ENCODE measurements around the gene METTL15. TPM values are rescaled to one million over a fixed set of nuclear protein-coding genes. Genes with fewer than 3 reads are reported as not detected.

Gene METTL15
- total and polyA plus RNA-seq, 2 experiments from 2014 or later = 9.0 to 19.8 TPM

GRCh38 chr11:28168718-28169117 lies 60.5 kb downstream of the METTL15 start:
- 0 out of 2 replicates have a peak, but pooled peaks cover under 1% of the 10 kb centered on the region for H3K36me3 ChIP-seq (ENCODE audit: insufficient read depth)
- Mint-ChIP-seq H3K4me3 (no peak overlapping the region), H3K27ac (no peak overlapping the region), H3K4me1 (peaks cover 9% of the 10 kb centered on the region; the same call in 2 of the 3 replicates), H3K27me3 (ENCODE audit: insufficient read depth, low read depth, poor library complexity) (peaks cover 2% of the 10 kb centered on the region), H3K9me3 (peaks cover 3% of the 10 kb centered on the region; the same call in 1 of the 3 replicates), H3K36me3 (ENCODE audit: low read depth) (peaks cover 9% of the 10 kb centered on the region; the same call in 2 of the 3 replicates)
- no peaks in the 10 kb centered on the region for H3K79me2 ChIP-seq (replicated peaks; ENCODE audit: insufficient read depth)
- no peaks in the 10 kb centered on the region for H4K20me1 ChIP-seq (replicated peaks; ENCODE audit: insufficient read depth)
- H3K4me3 ChIP-seq = no peak overlapping the region
- H3K27me3 ChIP-seq (ENCODE audit: insufficient read depth) = no peaks in the 10 kb centered on the region
- no peak overlapping the region for H2AFZ ChIP-seq
- TF ChIP-seq REST (IDR thresholded peaks at IDR 0.05; ENCODE audit: unreplicated experiment) (no peak), CTCF (conservative IDR thresholded peaks at IDR 0.05; ENCODE audit: low read depth in 2 of 2) (no peak), ZNF114 (CRISPR knock-in tag; IDR thresholded peaks at IDR 0.05) (no peak), CREB1 (CRISPR knock-in tag; IDR thresholded peaks at IDR 0.05; ENCODE audit: low read depth) (no peak), EZH2phosphoT487 (IDR thresholded peaks at IDR 0.05; ENCODE audit: unreplicated experiment) (no peak), STAT1 (IDR thresholded peaks at IDR 0.05; ENCODE audit: unreplicated experiment) (no peak), EZH2 (IDR thresholded peaks at IDR 0.05; ENCODE audit: low read depth, unreplicated experiment) (no peak), POLR2AphosphoS5 (IDR thresholded peaks at IDR 0.05; ENCODE audit: low read depth) (no peak), JUNB (IDR thresholded peaks at IDR 0.05; ENCODE audit: unreplicated experiment) (no peak), ETS1 (IDR thresholded peaks at IDR 0.05) (no peak), NANOG (IDR thresholded peaks at IDR 0.05; ENCODE audit: borderline replicate concordance) (no peak), ZNF462 (CRISPR knock-in tag; IDR thresholded peaks at IDR 0.05) (no peak), ZNF331 (CRISPR knock-in tag; IDR thresholded peaks at IDR 0.05; ENCODE audit: low read depth) (no peak)
- no peak for DNase-seq (ENCODE audit: low spot score)
- ATAC-seq = no peak
- H3K9me2 ChIP-seq (ENCODE audit: insufficient read depth) = no peaks in the 10 kb centered on the region
- no peaks in the 10 kb centered on the region for H3F3A ChIP-seq (replicated peaks; ENCODE audit: low read depth)
- H3K4me1 ChIP-seq (ENCODE audit: insufficient read depth) = no peaks in the 10 kb centered on the region
- no peak overlapping the region for H3K4me2 ChIP-seq
- no peak overlapping the region for H3K27ac ChIP-seq (ENCODE audit: low read depth)

All from GM23338 (cell line).